ENCODE measurements around the gene ARHGEF11.

Gene ARHGEF11

DNA sequence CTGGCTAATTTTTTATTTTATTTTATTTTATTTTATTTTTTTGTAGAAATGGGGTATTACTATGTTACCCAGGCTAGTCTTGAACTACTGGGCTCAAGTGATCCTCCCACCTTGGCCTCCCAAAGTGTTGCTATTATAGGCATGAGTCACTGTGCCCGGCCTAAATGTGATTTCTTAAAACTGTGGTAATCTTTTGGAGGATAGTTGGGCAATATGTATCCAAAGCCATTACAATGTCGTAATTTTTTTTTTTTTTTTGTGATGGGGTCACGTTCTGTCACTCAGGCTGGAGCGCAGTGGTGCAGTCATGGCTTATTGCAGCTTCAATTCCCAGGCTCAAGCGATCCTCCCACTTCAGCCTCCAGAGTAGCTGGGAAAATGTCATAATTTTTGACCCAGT, 39.9 kb upstream of the ARHGEF11 start:
- DNase-seq: no peak
- Histone ChIP-seq H3K9me3 (ENCODE audit: severe bottlenecking) (no peaks in the 10 kb centered on the region), H3K4me3 (ENCODE audit: low read depth, low read length) (no peak overlapping the region), H3K27ac (no peak overlapping the region), H3K27me3 (ENCODE audit: insufficient read depth, low read depth, severe bottlenecking) (no peaks in the 10 kb centered on the region), H3K36me3 (no peaks in the 10 kb centered on the region)
- TF ChIP-seq, protein P1, sequence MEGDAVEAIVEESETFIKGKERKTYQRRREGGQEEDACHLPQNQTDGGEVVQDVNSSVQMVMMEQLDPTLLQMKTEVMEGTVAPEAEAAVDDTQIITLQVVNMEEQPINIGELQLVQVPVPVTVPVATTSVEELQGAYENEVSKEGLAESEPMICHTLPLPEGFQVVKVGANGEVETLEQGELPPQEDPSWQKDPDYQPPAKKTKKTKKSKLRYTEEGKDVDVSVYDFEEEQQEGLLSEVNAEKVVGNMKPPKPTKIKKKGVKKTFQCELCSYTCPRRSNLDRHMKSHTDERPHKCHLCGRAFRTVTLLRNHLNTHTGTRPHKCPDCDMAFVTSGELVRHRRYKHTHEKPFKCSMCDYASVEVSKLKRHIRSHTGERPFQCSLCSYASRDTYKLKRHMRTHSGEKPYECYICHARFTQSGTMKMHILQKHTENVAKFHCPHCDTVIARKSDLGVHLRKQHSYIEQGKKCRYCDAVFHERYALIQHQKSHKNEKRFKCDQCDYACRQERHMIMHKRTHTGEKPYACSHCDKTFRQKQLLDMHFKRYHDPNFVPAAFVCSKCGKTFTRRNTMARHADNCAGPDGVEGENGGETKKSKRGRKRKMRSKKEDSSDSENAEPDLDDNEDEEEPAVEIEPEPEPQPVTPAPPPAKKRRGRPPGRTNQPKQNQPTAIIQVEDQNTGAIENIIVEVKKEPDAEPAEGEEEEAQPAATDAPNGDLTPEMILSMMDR (IDR thresholded peaks at IDR 0.05; ENCODE audit: low read depth, low read length): no peak

DNA sequence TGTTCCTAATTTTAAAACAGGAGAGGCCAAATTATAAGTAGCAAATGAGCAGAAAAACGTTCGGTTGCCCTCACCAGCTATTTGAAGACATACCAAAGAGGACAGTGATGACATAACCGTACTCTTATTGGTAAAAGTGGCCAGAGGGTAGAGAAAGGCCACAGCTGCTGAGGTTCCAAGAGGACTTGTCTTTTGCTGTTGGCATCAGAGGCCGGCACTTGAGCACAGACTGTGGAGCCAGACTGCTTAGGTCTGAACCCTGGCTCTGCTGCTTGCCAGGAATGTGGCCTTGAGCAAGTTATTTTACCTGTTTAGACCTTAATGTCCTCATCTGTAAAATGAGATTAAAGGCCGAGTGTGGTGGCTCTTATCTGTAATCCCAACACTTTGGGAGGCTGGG, 39.2 kb upstream of the ARHGEF11 start:
- Histone ChIP-seq H3K36me3 (no peaks in the 10 kb centered on the region), H3K9me3 (ENCODE audit: severe bottlenecking) (no peaks in the 10 kb centered on the region), H3K27ac (no peak overlapping the region), H3K4me3 (ENCODE audit: low read depth, low read length) (no peak overlapping the region), H3K27me3 (ENCODE audit: insufficient read depth, low read depth, severe bottlenecking) (no peaks in the 10 kb centered on the region)
- TF ChIP-seq, protein P1 (IDR thresholded peaks at IDR 0.05; ENCODE audit: low read depth, low read length): no peak
- DNase-seq: no peak

DNA sequence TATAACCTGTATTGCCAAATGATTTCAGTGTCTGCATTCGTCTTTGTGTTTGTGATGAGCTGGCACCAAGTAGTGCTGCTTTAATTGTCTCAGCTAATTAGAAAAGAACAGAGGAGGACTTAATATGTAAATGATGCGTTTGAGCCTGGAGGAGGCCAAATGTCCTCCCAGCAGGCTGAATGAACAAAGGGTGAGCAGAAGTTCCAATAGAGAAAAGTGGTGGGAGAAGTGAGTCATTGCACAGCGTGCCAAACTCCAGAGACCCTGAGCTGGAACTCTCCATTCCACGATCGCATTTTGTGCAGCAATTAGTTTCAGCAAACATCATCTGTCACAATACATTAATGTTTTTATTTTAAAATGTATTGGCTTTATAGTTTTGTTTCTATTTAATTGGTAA, 36.2 kb upstream of the ARHGEF11 start:
- Histone ChIP-seq H3K36me3 (no peaks in the 10 kb centered on the region), H3K27me3 (ENCODE audit: insufficient read depth, low read depth, severe bottlenecking) (no peaks in the 10 kb centered on the region), H3K9me3 (ENCODE audit: severe bottlenecking) (no peaks in the 10 kb centered on the region), H3K4me3 (ENCODE audit: low read depth, low read length) (no peak overlapping the region), H3K27ac (no peak overlapping the region)
- TF ChIP-seq, protein P1 (IDR thresholded peaks at IDR 0.05; ENCODE audit: low read depth, low read length): no peak
- DNase-seq: no peak

DNA sequence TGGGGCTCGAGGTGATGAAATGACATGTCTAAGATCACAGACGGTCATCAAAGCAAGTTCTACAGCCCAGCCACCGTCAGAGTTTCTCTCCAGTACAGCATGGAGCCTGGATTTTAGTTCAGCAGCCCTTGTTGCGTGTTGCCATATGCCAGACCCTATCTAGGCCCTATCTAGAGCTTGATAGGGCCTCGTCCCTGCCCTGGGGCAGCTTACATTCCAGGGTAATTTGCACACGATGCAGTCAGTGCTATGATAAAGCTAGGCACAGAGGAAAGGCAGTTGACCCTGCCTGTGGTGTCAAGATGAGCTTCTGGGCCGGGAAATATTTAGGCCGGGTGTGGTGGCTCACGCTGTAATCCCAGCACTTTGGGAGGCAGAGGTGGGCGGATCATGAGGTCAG, 35.2 kb upstream of the ARHGEF11 start:
- H3K36me3 ChIP-seq: no peaks in the 10 kb centered on the region
- H3K4me3 ChIP-seq (ENCODE audit: low read depth, low read length): no peak overlapping the region

DNA sequence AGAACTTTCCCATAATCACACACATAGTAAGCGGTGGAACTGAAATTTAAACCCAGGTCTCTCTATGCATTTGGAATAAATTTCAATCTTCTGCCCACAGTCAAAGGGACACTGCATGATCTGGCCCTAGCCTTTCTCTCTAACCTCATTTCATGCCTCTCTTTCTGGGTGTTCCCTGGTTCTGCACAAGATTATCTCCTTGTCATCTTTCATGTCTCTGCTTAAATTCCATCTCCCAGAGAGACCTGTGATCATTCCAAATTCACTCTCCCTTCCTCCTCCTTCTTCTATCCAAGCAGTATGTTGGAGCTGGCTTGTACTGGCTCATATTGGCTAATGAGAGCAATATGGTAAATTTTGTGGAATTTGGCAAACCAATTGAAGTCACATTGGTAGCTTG, 31.9 kb upstream of the ARHGEF11 start:
- Histone ChIP-seq H3K4me3 (ENCODE audit: low read depth, low read length) (no peak overlapping the region), H3K27ac (no peak overlapping the region), H3K36me3 (no peaks in the 10 kb centered on the region), H3K27me3 (ENCODE audit: insufficient read depth, low read depth, severe bottlenecking) (no peaks in the 10 kb centered on the region), H3K9me3 (ENCODE audit: severe bottlenecking) (no peaks in the 10 kb centered on the region)
- TF ChIP-seq, protein P1 (IDR thresholded peaks at IDR 0.05; ENCODE audit: low read depth, low read length): no peak
- no peak for DNase-seq

More for the DNA sequence above, 35.2 kb upstream of the ARHGEF11 start:
- Histone ChIP-seq H3K27ac (no peak overlapping the region), H3K27me3 (ENCODE audit: insufficient read depth, low read depth, severe bottlenecking) (no peaks in the 10 kb centered on the region), H3K9me3 (ENCODE audit: severe bottlenecking) (no peaks in the 10 kb centered on the region)
- TF ChIP-seq, protein P1 (IDR thresholded peaks at IDR 0.05; ENCODE audit: low read depth, low read length): no peak
- no peak for DNase-seq

DNA sequence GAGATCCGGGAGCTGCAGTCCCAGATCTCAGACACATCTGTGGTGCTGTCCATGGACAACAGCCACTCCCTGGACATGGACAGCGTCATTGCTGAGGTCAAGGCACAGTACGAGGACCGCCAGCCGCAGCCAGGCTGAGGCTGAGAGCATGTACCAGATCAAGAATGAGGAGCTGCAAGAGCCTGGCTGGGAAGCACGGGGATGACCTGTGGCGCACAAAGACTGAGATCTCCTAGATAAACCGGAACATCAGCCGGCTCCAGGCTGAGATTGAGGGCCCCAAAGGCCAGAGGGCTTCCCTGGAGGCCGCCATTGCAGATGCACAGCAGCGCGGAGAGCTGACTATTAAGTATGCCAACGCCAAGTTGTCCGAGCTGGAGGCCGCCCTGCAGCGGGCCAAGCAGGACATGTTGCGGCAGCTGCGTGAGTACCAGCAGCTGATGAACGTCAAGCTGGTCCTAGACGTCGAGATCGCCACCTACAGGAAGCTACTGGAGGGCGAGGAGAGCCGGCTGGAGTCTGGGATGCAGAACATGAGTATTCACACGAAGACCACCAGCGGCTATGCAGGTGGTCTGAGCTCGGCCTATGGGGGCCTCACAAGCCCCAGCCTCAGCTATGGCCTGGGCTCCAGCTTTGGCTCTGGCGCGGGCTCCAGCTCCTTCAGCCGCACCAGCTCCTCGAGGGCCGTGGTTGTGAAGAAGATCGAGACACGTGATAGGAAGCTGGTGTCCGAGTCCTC, 28.6 kb upstream of the ARHGEF11 start:
- no peaks in the 10 kb centered on the region for H3K36me3 ChIP-seq
- peak overlapping the region; percentile 28 for H3K4me3 ChIP-seq (ENCODE audit: low read depth, low read length)
- no peaks in the 10 kb centered on the region for H3K9me3 ChIP-seq (ENCODE audit: severe bottlenecking)
- H3K27me3 ChIP-seq (ENCODE audit: insufficient read depth, low read depth, severe bottlenecking): no peaks in the 10 kb centered on the region
- H3K27ac ChIP-seq: no peak overlapping the region
- TF ChIP-seq, protein P1 (IDR thresholded peaks at IDR 0.05; ENCODE audit: low read depth, low read length): peak; percentile 93
- DNase-seq: peak; percentile 95
